Breast epithelium (tissue), 3 donors: ENCODE results near the gene HOXD9.

ENCODE experiments used
- CTCF ChIP-seq, 3 donors: fragments of 450-650 bp; IDR thresholded peaks; one replicate each; pipeline ENCODE4 v1.5.1; 2016 to 2017; ENCODE audit warnings: antibody characterized with exemption in 3 of 3, mild to moderate bottlenecking in 3 of 3, moderate library complexity in 3 of 3
- POLR2A ChIP-seq: fragments of 450-650 bp; IDR thresholded peaks from one replicate; pipeline ENCODE4 v1.6.1; 2016; ENCODE audit warnings: antibody characterized with exemption, mild to moderate bottlenecking, moderate library complexity

GRCh38 chr2:176138526-176138922 lies 16.0 kb downstream of the HOXD9 start:
- no peak for TF ChIP-seq POLR2A
- TF ChIP-seq CTCF (IDR thresholded peaks at IDR 0.05), result no peak
